H9 (cell line): ENCODE data around the gene DNAH1. TPM values are rescaled to one million over a fixed set of nuclear protein-coding genes. Genes with fewer than 3 reads are reported as not detected.

Experiments
- DNase-seq: peaks from one replicate; pipeline ENCODE4 v3.0.0-alpha.2; 2017
- H2AFZ ChIP-seq: one replicate; pipeline ENCODE4 v1.6.1; 2013; ENCODE audit warnings: mild to moderate bottlenecking, low read length, control low read depth, moderate library complexity
- H2AK5ac ChIP-seq: 2 replicates; pipeline ENCODE4 v1.6.1; 2013; ENCODE audit warnings: low read length, control low read depth, mixed read lengths; ENCODE audit not compliant: insufficient read length
- H2BK120ac ChIP-seq: one replicate; pipeline ENCODE4 v1.6.1; 2013; ENCODE audit warnings: low read depth, mild to moderate bottlenecking, low read length, control low read depth, inconsistent platforms; ENCODE audit not compliant: poor library complexity, severe bottlenecking
- H2BK12ac ChIP-seq: 2 replicates; pipeline ENCODE4 v1.6.1; 2013; ENCODE audit warnings: low read length, control low read depth, mixed read lengths, low read depth; ENCODE audit not compliant: insufficient read length
- H2BK15ac ChIP-seq: 2 replicates; pipeline ENCODE4 v1.6.1; 2013; ENCODE audit warnings: low read depth, low read length, control low read depth
- H2BK20ac ChIP-seq: one replicate; pipeline ENCODE4 v1.6.1; 2013; ENCODE audit warnings: low read depth, mild to moderate bottlenecking, low read length, control low read depth, inconsistent platforms; ENCODE audit not compliant: poor library complexity, severe bottlenecking
- H2BK5ac ChIP-seq: 2 replicates; pipeline ENCODE4 v1.6.1; 2013; ENCODE audit warnings: low read length, control low read depth, mixed read lengths; ENCODE audit not compliant: insufficient read length
- H3K14ac ChIP-seq: 2 replicates; pipeline ENCODE4 v1.6.1; 2013; ENCODE audit warnings: low read length, control low read depth; ENCODE audit not compliant: insufficient read depth
- H3K18ac ChIP-seq: 2 replicates; pipeline ENCODE4 v1.6.1; 2013; ENCODE audit warnings: low read depth, mild to moderate bottlenecking, mixed read lengths, low read length, control low read depth; ENCODE audit not compliant: insufficient read length
- H3K23ac ChIP-seq: 2 replicates; pipeline ENCODE4 v1.6.1; 2013; ENCODE audit warnings: low read length, control low read depth, mixed read lengths, low read depth; ENCODE audit not compliant: insufficient read length
- H3K23me2 ChIP-seq: 2 replicates; pipeline ENCODE4 v1.6.1; 2013; ENCODE audit warnings: low read depth, mild to moderate bottlenecking, mixed read lengths, low read length, control low read depth; ENCODE audit not compliant: insufficient read length, poor library complexity, severe bottlenecking
- H3K27ac ChIP-seq: 2 replicates; pipeline ENCODE4 v1.5.1; 2013; ENCODE audit warnings: low read length, control low read depth, mixed read lengths, low read depth; ENCODE audit not compliant: insufficient read length
- H3K27me3 ChIP-seq: 2 replicates; pipeline ENCODE4 v1.6.1; 2013; ENCODE audit warnings: low read length, control low read depth, inconsistent platforms; ENCODE audit not compliant: insufficient read depth
- H3K4ac ChIP-seq: 2 replicates; pipeline ENCODE4 v1.6.1; 2013; ENCODE audit warnings: low read depth, mild to moderate bottlenecking, control low read depth, inconsistent platforms, low read length, moderate library complexity
- H3K4me1 ChIP-seq: 2 replicates; pipeline ENCODE4 v1.6.1; 2013; ENCODE audit warnings: low read length, control low read depth, inconsistent platforms; ENCODE audit not compliant: insufficient read depth
- H3K4me2 ChIP-seq: 2 replicates; pipeline ENCODE4 v1.6.1; 2013; ENCODE audit warnings: low read length, control low read depth, mixed read lengths; ENCODE audit not compliant: insufficient read length, insufficient read depth
- H3K56ac ChIP-seq: 2 replicates; pipeline ENCODE4 v1.6.1; 2013; ENCODE audit warnings: low read depth, mild to moderate bottlenecking, mixed read lengths, low read length, control low read depth; ENCODE audit not compliant: insufficient read length
- H3K79me1 ChIP-seq: 2 replicates; pipeline ENCODE4 v1.6.1; 2013; ENCODE audit warnings: low read depth, mild to moderate bottlenecking, moderate library complexity, low read length, control low read depth, inconsistent platforms; ENCODE audit not compliant: insufficient read depth, poor library complexity, severe bottlenecking
- H3K79me2 ChIP-seq: 2 replicates; pipeline ENCODE4 v1.6.1; 2013; ENCODE audit warnings: low read length, control low read depth, inconsistent platforms; ENCODE audit not compliant: insufficient read depth
- H3K9ac ChIP-seq: 2 replicates; pipeline ENCODE4 v1.6.1; 2013; ENCODE audit warnings: low read length, control low read depth, mixed read lengths; ENCODE audit not compliant: insufficient read length; ENCODE audit errors: extremely low read depth
- H3K9me3 ChIP-seq: one replicate; pipeline ENCODE4 v1.6.1; 2013; ENCODE audit warnings: low read depth, low read length, inconsistent platforms; ENCODE audit not compliant: control insufficient read depth
- H3T11ph ChIP-seq: one replicate; pipeline ENCODE4 v1.6.1; 2013; ENCODE audit warnings: mild to moderate bottlenecking, low read length, control low read depth, inconsistent platforms
- H4K20me1 ChIP-seq: one replicate; pipeline ENCODE4 v1.6.1; 2013; ENCODE audit not compliant: control insufficient read depth, insufficient read length, insufficient read depth
- H4K5ac ChIP-seq: 2 replicates; pipeline ENCODE4 v1.6.1; 2013; ENCODE audit warnings: low read depth, mild to moderate bottlenecking, mixed read lengths, low read length, control low read depth; ENCODE audit not compliant: insufficient read length
- H4K8ac ChIP-seq: replicated peaks from 2 replicates; pipeline ENCODE4 v1.6.1; 2013; ENCODE audit warnings: low read length, control low read depth, mixed read lengths, low read depth; ENCODE audit not compliant: insufficient read length
- H4K91ac ChIP-seq: 2 replicates; pipeline ENCODE4 v1.6.1; 2013; ENCODE audit warnings: low read depth, mild to moderate bottlenecking, moderate library complexity, mixed read lengths, low read length, control low read depth; ENCODE audit not compliant: insufficient read length
- H3K27ac Mint-ChIP-seq, 3 experiments: 2 replicates in 2 of 3; 3 replicates in 1 of 3; pipeline ENCODE4 v1.8.0; 2020 to 2021; ENCODE audit warnings: mixed read lengths in 3 of 3, mild to moderate bottlenecking in 1 of 3, moderate library complexity in 1 of 3
- H3K27me3 Mint-ChIP-seq: 2 replicates; pipeline ENCODE4 v1.8.0; 2021; ENCODE audit warnings: low read depth, mild to moderate bottlenecking, moderate library complexity, mixed read lengths
- H3K36me3 Mint-ChIP-seq, 3 experiments: 2 replicates in 2 of 3; 3 replicates in 1 of 3; pipeline ENCODE4 v1.8.0; 2020 to 2021; ENCODE audit warnings: low read depth in 3 of 3, mixed read lengths in 3 of 3; ENCODE audit not compliant: insufficient read depth in 1 of 3
- H3K4me1 Mint-ChIP-seq, 2 experiments: 2 replicates each; pipeline ENCODE4 v1.8.0; 2020; ENCODE audit warnings: mixed read lengths in 2 of 2
- H3K4me3 Mint-ChIP-seq, 2 experiments: 2 replicates in 1 of 2; 3 replicates in 1 of 2; pipeline ENCODE4 v1.8.0; 2020 to 2021; ENCODE audit warnings: mild to moderate bottlenecking in 2 of 2, mixed read lengths in 2 of 2, moderate library complexity in 1 of 2
- H3K9me3 Mint-ChIP-seq, 2 experiments: 2 replicates in 1 of 2; 3 replicates in 1 of 2; pipeline ENCODE4 v1.8.0; 2020; ENCODE audit warnings: mild to moderate bottlenecking in 2 of 2, mixed read lengths in 2 of 2, moderate library complexity in 1 of 2
- CTCF ChIP-seq: fragments of 200-600 bp; sonication (generic); conservative IDR thresholded peaks from 3 replicates; pipeline ENCODE4 v1.8.0; 2021; ENCODE audit warnings: antibody characterized with exemption, mild to moderate bottlenecking
- WGBS: extraction: QIAGEN DNeasy Blood & Tissue Kit; methylation state at CpG from one replicate; pipeline ENCODE4 v1.1.7; 2013; ENCODE audit warnings: missing lambda C conversion rate, low lambda C conversion rate, mixed read lengths; ENCODE audit not compliant: insufficient read length; ENCODE audit errors: extremely low coverage; 5-methylcytosine and 5-hydroxymethylcytosine counted together
- total RNA-seq: library from RNA; stranded (reverse); gene quantifications from 2 replicates; pipeline ENCODE4 v1.2.1, GENCODE V29; 2021

Gene DNAH1
- total RNA-seq, 1 experiment from 2014 or later, result 2.0 TPM

GRCh38 chr3:52352566-52352965 lies 36.4 kb downstream of the DNAH1 start:
- Histone ChIP-seq H3K27ac (no peak overlapping the region), H3K4me1 (no peaks in the 10 kb centered on the region), H4K5ac (no peak overlapping the region), H3K4me2 (no peak overlapping the region), H3T11ph (no peak overlapping the region), H3K9ac (no peak overlapping the region), H2BK12ac (no peak overlapping the region), H2AFZ (no peak overlapping the region), H2BK120ac (no peak overlapping the region), H2BK20ac (no peak overlapping the region), H3K4ac (no peak overlapping the region), H3K56ac (no peak overlapping the region), H3K27me3 (no peaks in the 10 kb centered on the region), H3K79me2 (no peaks in the 10 kb centered on the region), H3K79me1 (no peaks in the 10 kb centered on the region), H2BK15ac (no peak overlapping the region), H4K20me1 (no peaks in the 10 kb centered on the region), H2AK5ac (no peak overlapping the region), H4K8ac (no peak overlapping the region), H3K14ac (no peak overlapping the region), H3K18ac (no peak overlapping the region), H3K23ac (no peak overlapping the region), H4K91ac (no peak overlapping the region), H3K23me2 (no peaks in the 10 kb centered on the region), H3K9me3 (no peaks in the 10 kb centered on the region), H2BK5ac (no peak overlapping the region)
- Mint-ChIP-seq H3K4me1 (no peaks in the 10 kb centered on the region), H3K9me3 (no peaks in the 10 kb centered on the region), H3K27me3 (no peaks in the 10 kb centered on the region), H3K4me3 (no peak overlapping the region), H3K27ac (peak overlapping the region in 1 of 3 experiments; percentile 50; a peak in 2 of 7 replicates), H3K36me3 (no peaks in the 10 kb centered on the region)
- WGBS, result no CpG with 5 or more reads among the region's 9 CpGs
- no peak for DNase-seq
- no peak for TF ChIP-seq CTCF
